Measurements from ENCODE around the gene UCN3.
"Not testable (repeated sequence)": the region's sequence is repeated elsewhere in the genome, so short reads cannot be mapped to it uniquely, and the experiment has no call there.

The UCN3 gene

GRCh38 chr10:5369362-5370158, 4.8 kb downstream of the UCN3 start:
- DNase-seq (ENCODE audit: low read depth), result no peak

- DNase-seq (ENCODE audit: low read depth), result no peak
Measured at GRCh38 chr10:5370493-5371352, 6.0 kb downstream of the UCN3 start.

GRCh38 chr10:5373307-5373706, 8.5 kb downstream of the UCN3 start:
- no peak for DNase-seq (ENCODE audit: low read depth)

- DNase-seq (ENCODE audit: low read depth), result no peak
Measured at GRCh38 chr10:5373891-5374611, 9.3 kb downstream of the UCN3 start.

- no peak for DNase-seq (ENCODE audit: low read depth)
Measured at GRCh38 chr10:5376450-5376849, 11.7 kb downstream of the UCN3 start.

GRCh38 chr10:5379202-5379601, 14.4 kb downstream of the UCN3 start:
- DNase-seq (ENCODE audit: low read depth), result not testable (repeated sequence)

- not testable (repeated sequence) for DNase-seq (ENCODE audit: low read depth)
Measured at GRCh38 chr10:5380395-5380794, 15.6 kb downstream of the UCN3 start.

- no peak for DNase-seq (ENCODE audit: low read depth)
Measured at GRCh38 chr10:5381187-5381586, 16.4 kb downstream of the UCN3 start.

- no peak for DNase-seq (ENCODE audit: low read depth)
Measured at GRCh38 chr10:5385224-5385623, 20.5 kb downstream of the UCN3 start.

- no peak for DNase-seq (ENCODE audit: low read depth)
Measured at GRCh38 chr10:5387169-5387568, 22.4 kb downstream of the UCN3 start.

GRCh38 chr10:5390607-5391205, 25.9 kb downstream of the UCN3 start:
- DNase-seq (ENCODE audit: low read depth), result no peak

- no peak for DNase-seq (ENCODE audit: low read depth)
Measured at GRCh38 chr10:5391790-5392189, 27.0 kb downstream of the UCN3 start.

- no peak for DNase-seq (ENCODE audit: low read depth)
Measured at GRCh38 chr10:5393529-5393928, 28.8 kb downstream of the UCN3 start.

GRCh38 chr10:5395168-5395567, 30.4 kb downstream of the UCN3 start:
- DNase-seq (ENCODE audit: low read depth), result no peak

GRCh38 chr10:5396556-5397300, 32.0 kb downstream of the UCN3 start:
- no peak for DNase-seq (ENCODE audit: low read depth)

- no peak for DNase-seq (ENCODE audit: low read depth)
Measured at GRCh38 chr10:5399332-5399731, 34.6 kb downstream of the UCN3 start.

- no peak for DNase-seq (ENCODE audit: low read depth)
Measured at GRCh38 chr10:5400468-5401240, 35.9 kb downstream of the UCN3 start.

GRCh38 chr10:5402798-5403197, 38.0 kb downstream of the UCN3 start:
- DNase-seq (ENCODE audit: low read depth), result no peak

GRCh38 chr10:5404208-5405041, 39.7 kb downstream of the UCN3 start, which contains the start of gene TUBAL3:
Gene TUBAL3 (minus strand): TSS chr10:5404828. CDS start chr10:5404792, 36 bp downstream.
- DNase-seq (ENCODE audit: low read depth), result peak; percentile 50

- no peak for DNase-seq (ENCODE audit: low read depth)
Measured at GRCh38 chr10:5406918-5407317, 42.2 kb downstream of the UCN3 start.

Data from ELR (cell line).